Fibroblast of lung (primary cell): Measurements from ENCODE around the gene FAAP100.

Experiments
- EZH2 ChIP-seq: IDR thresholded peaks from 2 replicates; pipeline ENCODE4 v1.5.1; 2012; ENCODE audit warnings: low read length, control low read depth, mild to moderate bottlenecking; ENCODE audit errors: missing control alignments
- TF ChIP-seq, protein P1 (sequence below), 2 donors: IDR thresholded peaks in 1 of 2; conservative IDR thresholded peaks in 1 of 2; 1 replicate in 1 of 2; 2 replicates in 1 of 2; pipeline ENCODE4 v1.5.1; 2011 to 2012; ENCODE audit warnings: low read length in 2 of 2, control low read depth in 1 of 2, inconsistent platforms in 1 of 2, low read depth in 1 of 2, mild to moderate bottlenecking in 1 of 2

- TF ChIP-seq, protein P1, sequence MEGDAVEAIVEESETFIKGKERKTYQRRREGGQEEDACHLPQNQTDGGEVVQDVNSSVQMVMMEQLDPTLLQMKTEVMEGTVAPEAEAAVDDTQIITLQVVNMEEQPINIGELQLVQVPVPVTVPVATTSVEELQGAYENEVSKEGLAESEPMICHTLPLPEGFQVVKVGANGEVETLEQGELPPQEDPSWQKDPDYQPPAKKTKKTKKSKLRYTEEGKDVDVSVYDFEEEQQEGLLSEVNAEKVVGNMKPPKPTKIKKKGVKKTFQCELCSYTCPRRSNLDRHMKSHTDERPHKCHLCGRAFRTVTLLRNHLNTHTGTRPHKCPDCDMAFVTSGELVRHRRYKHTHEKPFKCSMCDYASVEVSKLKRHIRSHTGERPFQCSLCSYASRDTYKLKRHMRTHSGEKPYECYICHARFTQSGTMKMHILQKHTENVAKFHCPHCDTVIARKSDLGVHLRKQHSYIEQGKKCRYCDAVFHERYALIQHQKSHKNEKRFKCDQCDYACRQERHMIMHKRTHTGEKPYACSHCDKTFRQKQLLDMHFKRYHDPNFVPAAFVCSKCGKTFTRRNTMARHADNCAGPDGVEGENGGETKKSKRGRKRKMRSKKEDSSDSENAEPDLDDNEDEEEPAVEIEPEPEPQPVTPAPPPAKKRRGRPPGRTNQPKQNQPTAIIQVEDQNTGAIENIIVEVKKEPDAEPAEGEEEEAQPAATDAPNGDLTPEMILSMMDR (conservative IDR thresholded peaks at IDR 0.05 in 1 of 2, IDR thresholded peaks at IDR 0.05 in 1 of 2; ENCODE audit: low read depth in 1 of 2, low read length in 2 of 2), result no peak
- no peak for TF ChIP-seq EZH2
Observed at GRCh38 chr17:81574643-81574956, 22.4 kb upstream of the FAAP100 start.
